Astrocyte of the hippocampus (primary cell): Measurements from ENCODE around the gene ZFYVE27.
A peak's percentile ranks its signal among the peaks of the same experiment; 100 is the strongest.
"Not testable (repeated sequence)": the region's sequence is repeated elsewhere in the genome, so short reads cannot be mapped to it uniquely, and the experiment has no call there.

Source experiments
- DNase-seq: peaks from one replicate; pipeline ENCODE4 v3.0.0; 2011; ENCODE audit warnings: low read depth, low spot score

ZFYVE27 gene, protein sequence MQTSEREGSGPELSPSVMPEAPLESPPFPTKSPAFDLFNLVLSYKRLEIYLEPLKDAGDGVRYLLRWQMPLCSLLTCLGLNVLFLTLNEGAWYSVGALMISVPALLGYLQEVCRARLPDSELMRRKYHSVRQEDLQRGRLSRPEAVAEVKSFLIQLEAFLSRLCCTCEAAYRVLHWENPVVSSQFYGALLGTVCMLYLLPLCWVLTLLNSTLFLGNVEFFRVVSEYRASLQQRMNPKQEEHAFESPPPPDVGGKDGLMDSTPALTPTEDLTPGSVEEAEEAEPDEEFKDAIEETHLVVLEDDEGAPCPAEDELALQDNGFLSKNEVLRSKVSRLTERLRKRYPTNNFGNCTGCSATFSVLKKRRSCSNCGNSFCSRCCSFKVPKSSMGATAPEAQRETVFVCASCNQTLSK

DNA sequence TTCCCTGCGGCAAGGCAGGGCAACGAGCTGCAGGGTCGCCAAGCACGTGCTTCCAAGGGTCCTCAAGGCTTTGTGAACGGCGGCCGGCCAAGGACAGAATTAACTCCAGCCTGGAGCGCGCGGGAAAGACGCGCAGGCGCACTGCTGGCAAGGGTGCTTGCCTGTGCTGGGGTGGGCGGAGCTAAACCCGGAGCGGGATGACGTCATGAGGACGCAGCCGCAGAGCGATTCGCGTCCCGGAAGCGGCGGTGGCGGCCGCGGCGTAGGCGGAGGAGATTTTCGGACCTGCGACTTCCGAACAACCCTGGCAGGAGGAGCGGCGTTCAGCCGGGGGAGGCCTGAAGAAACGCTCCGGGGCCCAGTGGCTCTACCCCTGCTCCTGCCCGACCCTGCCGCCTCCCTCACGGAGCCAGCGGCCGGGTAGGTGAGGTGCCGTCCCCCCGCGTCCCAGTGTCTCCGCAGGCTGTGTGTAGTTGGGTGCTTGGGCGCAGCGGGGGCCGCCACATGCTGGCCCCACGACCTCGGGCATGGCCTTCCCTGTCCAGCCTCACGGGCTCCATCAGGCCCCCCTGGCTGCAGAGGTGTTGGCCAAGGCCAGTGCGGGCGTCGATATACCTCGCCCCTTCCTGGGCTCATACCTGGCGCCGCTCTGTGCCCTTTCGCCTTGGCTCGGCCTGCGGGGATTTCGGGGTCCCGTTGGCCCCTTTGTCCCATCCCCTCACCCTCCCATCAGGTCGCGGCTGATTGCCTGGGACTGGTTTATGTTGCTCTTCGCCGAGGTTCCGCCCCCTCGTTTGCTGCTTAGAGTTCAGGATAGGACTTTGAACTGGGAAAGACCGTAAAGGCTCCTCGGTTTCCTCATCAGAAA lies at the start of gene ZFYVE27:
TSS of gene ZFYVE27 (plus strand) at position 227 of the 868 bp plus-strand sequence. CDS start 1,350 bp downstream, outside the sequence.
- peak; percentile 99 for DNase-seq

DNA sequence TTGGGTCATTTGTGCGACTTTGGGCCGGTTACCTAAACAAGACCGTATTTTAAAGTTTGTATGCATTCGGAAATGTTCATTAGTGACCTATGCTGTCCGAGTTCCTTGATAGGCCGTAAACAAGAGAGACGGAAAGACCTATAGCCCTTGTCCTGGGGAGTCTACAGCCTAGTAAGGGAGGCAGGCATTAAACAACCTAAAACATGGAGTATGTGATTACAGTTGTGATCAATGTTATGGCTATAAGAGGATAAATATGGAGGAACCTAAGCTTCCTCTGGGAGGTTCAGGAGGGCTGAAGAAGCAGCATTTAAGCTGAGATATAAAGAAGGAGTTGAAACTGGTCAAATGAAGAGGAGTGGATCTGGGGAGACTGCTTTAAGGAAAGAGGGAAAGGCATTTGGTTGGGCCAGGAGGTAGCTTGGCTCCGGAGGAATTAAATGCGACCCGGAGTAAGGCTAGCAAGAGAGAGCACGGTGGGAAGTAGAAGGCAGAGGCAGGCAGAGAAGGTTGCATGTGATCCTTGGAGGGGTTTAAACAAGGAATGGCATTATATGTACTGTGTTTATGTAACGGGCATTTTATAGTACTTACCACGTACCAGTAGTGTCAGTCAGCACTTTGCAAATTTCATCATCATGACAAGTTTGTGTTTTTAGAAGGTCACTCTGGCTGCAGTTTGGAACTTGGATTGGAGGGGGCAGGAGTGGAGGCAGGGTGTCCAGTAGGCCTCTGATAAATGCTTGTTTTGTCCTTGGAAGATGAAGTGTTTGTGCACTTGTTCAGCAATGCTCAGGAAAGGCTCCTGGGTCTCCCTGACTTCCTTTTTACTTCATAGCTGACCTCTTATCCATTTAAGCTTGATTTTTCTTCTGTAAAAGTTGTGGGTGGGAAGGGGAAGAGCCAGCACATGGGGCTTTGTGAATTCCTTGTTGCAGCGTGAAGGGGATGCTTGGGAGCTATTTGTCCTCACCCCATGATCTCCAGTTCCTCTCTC lies 48.8 kb upstream of the ZFYVE27 start:
- DNase-seq, result peak; percentile 32

DNA sequence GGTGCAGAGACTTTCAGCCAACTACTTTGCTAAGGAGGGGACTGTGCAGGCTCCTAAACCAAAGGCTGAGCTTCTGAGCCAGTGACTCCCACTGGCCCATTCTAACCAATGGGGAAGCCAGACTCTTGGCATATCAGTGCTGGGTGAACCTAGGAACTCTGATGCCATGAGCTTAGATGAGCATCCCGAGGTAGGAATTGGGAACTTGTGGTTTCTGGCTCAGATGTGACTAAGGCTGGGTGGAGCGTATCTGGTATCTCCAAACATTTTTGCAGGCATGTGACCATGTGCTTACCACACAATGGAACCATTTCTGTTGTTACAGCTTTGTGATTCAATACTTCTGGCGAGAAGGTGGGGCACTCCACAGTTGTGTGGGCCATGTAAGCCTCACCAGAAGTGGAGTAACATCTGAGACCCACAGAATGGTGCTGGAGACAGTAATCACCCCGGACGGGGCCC lies 47.3 kb upstream of the ZFYVE27 start:
- DNase-seq, result peak; percentile 83

DNA sequence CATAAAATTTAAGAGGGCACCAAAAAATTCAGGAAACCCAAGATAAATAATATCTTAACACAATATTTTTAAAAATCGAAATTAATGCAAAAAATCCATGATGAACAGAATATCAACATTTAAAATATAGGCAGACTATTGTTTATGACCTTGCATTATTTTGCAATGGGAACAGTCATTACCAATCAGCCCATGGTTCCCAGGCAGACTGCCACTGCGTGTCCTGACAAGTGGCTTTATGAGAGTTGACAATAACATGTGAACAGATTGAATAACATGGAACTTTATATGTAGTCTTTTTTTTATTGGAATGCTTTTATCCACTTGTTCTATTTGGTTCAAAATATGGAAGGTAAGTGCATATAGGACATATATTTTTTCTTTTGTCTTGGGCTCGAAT lies 46.8 kb upstream of the ZFYVE27 start:
- DNase-seq, result no peak

DNA sequence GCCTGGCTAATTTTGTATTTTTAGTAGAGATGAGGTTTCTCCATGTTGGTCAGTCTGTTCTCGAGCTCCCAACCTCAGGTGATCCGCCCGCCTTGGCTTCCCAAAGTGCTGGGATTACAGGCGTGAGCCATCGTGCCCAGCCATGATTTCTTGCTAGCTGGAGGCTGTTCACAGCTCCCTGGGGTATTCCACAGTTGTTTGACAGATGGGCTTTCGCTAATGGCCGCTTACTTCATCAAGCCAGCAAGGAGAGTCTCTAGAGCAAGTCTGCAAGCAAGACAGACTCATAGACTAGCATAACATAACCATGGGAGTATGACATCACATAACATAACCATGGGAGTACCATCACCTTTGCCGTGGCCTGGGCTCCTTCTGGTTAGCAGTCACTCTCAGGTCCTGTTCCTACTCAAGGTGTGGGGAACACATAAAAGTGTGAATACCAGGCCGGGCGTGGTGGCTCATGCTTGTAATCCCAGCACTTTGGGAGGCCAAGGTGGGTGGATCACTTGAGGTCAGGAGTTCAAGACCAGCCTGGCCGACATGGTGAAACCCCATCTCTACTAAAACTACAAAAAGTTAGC lies 38.8 kb upstream of the ZFYVE27 start:
- not testable (repeated sequence) for DNase-seq

DNA sequence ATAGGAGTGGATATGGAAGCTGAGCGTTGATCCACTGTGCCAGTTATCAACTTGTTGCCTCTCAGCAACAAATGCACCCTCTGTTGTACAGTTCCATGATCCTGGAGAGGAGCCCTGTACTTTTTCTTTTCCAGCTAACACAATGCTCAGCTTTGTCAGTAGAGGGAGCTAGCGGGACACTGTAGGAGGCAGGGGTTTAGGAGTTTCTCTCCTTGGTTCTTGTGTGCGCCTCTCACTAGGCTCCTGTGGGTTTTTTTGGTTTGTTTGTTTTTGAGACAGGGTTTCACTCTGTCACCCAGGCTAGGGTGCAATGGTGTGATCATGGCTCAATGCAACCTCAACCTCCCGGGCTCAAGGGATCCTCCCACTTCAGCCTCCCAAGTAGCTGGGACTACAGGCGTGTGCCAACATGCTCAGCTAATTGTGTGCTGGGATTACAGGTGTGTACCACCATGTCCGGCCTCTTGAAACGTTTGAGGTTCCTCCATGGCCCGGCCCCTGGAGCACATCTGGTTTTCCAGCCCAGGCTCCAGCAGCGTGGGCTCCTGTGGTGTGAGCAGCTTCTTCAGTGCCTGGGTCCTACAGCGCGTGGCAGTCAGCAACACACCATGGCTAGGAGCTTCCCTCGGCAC lies 35.4 kb upstream of the ZFYVE27 start:
- DNase-seq, result peak; percentile 83

DNA sequence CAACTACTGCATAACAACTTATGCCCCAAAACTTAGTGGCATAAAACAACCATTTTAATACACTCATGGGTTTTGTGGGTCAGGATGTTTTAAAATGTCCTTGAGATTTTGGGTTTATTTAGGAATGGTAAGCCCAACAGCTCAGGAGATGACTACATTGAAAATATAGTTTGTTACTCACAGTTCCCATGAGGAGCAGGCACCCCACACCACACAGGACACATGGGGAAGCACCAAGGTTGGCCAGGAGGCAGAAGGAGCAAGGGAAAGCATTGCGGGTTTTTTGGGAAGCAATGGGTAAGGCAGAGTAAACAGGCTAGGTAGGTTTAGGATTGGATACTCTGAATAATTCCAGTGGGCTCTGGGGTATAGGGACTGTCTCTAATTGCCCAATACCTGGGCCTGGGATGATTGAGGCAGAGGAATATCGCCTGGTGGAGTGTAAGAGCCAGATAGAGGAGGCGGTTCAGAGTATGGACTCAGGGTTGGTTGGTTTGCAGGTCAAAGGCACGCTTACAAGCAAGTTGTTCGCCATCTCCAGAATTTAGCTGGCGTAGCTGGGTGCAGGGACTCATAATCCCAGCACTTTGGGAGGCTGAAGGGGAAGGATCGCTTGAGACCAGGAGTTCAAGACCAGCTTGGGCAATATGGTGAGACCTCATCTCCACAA lies 33.4 kb upstream of the ZFYVE27 start:
- DNase-seq, result no peak

DNA sequence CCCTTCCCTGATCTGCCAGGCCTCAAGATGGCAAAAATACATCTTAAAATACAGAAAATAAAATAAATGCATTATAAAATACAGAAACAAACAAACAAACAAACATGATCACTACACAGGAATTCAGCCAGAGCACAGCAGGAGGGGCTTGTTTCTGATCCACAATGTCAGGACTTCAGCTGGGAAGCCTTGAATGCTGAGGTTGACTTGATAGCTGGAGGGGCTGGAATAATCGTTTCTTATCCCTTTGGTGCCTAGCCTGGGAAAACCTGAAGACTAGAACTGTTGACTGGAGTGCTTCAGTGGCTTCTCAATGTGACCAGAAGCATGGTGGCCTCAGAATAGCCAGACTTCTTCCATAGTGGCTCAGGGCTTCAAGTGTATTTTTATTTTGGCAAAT lies 32.6 kb upstream of the ZFYVE27 start:
- no peak for DNase-seq

DNA sequence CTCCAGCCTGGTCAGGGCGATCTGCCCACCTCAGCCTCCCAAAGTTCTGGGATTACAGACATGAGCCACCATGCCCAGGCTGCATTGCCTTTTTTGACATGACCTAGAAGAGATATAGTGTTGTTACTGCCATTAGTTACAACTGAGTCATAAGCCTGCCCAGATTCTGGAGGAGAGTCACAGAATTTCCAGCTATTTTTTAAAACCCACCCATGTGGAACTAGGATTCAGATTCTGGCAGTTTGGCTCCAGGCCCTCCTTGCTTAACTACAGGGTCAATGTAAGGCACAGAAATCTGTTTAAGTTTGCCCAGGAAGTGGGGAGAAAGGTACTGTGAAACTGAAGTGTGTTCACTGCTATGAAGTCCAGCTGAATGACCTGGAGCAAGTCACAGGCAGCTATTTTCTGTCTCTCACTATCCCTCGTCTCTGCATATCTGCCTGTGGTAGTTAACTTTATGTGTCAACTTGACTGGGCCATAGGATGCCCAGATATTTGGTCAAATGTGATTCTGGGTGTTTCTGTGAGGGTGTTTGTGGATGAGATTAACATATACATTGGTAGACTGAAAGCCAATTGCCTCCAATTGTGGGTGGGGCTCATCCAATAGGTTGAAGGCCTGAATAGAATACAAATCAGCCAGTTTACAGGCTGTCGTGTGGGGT lies 31.8 kb upstream of the ZFYVE27 start:
- DNase-seq, result no peak

DNA sequence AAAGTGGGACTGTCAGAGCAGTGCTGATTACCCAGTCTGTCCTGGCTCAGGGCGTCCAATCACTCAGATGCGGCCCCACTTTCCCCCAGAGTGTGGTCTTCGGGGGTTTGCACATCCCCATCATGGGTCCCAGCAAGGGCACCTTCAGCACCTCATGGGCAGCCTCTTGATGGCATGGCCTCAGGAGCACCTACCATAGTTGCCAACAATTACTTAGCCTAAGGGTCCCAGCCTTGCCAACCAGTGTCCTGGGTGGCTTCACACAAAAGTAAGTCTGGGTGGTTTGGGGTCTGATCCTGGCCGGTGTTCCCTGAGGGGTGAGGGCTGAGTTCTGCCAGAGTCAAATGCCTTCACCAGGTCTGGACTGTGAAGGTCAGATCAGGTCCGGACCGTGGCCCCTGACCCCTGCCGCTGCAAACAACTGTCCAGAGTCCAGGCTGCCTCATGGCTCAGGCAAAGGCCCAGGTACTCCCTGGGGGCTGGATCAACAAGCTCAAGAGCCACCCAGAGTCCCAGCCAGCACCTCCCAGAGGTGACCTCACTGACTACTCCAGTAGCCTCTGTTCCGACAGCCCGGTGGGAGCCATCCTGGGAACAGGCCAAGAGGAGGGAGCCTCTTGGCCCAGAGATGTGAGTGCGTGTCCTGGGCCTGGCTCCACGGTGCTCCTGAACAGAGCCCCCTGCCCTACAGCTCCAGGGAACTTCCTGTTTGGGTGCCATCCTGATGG lies 29.6 kb upstream of the ZFYVE27 start:
- no peak for DNase-seq

DNA sequence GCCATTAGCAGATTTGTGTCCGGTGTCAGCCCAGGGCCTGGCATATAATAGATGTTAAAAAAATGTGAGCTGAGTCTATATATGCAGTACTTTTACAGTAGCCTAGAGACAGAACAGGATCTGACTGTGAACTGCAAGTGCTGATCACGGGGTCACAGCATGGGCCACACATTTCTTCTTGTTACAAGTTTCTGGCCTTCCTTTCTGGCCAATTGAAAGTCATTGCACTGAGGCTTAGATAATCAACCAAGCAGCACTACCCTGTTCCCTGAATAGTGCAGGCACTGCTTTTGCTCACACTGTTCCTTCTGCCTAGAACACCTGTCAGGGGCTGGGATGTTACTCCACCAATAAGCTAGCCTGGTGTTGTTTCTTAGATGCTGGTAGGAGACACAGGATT lies 28.8 kb upstream of the ZFYVE27 start:
- DNase-seq, result no peak

DNA sequence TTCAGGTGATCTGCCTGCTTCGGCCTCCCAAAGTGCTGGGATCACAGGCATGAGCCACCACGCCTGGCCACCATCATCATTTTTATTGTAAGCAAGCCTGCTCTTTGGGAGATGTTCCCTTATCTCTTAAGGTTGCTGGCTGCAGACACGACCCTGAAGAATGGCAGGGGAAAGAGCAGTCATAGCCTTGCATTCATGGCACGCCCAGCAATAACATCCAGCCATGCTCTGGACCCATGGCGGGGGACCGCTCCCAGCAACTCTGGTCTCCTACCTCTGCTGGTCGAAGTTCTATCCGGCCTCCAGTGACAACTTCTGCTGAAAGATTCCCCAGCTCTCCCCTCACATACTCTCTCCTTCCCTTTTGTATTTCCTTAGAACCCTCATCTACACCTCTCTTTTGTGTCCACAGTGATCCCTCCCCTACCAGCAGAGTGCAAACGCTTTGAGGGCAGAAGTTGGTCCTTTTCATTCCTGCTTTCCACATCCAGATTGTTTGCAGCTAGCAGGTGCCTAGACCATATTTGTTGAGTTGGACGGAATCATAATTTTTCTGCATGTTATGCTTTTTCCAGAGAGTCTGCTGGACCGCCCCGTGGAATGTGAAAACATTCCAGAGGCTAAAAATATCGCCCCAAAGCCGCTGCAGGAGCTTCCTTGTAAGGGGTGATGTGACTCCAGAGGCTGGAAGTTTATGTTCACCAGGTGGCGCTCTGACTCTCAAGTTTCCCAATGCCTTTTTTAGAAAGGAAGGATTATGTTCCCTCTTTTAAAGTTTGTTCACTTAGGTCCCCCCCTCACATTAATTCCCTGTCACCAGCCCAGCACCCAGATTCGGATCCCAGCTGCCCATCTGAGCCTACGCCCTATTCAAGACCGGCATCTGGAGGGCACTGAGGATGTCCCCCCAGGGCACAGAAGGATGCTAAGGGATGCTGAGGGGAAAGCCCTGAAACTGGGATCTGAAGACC lies 27.7 kb upstream of the ZFYVE27 start:
- DNase-seq, result peak; percentile 85

DNA sequence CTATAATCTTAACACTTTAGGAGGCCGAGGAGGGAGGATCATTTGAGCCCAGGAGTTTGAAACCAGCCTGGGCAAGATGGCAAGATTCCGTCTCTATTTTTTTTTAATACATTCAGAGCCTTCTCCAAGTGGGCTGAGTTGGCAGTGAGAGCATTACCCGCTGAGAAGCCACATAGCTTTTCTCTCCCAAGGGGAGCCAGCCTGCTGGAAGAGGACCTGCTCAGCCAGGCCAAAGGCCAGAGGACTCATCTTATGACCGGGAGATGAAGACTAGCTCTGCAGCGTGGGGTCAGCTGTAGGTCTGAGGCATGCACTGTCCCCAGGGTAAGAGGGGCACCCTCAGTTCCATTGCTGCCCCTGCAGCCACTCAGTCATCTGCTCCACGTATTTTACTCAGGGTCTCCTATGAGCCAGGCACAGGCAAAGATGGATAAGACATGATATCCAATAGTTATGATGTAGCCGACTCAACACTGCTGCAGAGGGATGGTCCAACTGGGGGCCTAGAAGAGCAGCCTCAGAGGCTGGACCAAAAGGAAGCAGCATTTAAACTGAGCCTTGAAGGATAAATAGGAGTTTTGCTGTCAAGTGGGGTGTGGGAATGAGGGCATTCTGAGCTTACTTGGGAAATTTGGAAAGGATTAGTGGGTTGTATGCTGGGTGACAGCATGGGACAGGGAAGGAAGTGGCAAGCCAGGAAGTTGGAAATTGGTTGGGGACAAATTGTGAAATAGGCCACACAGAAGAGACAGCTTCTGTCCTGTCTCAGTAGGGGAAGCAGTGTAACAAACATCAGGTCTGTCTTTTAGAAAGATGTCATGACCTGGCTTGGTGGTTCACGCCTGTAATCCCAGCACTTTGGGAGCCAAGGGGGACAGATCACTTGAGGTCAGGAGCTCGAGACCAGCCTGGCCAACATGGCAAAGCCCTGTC lies 25.0 kb upstream of the ZFYVE27 start:
- no peak for DNase-seq

DNA sequence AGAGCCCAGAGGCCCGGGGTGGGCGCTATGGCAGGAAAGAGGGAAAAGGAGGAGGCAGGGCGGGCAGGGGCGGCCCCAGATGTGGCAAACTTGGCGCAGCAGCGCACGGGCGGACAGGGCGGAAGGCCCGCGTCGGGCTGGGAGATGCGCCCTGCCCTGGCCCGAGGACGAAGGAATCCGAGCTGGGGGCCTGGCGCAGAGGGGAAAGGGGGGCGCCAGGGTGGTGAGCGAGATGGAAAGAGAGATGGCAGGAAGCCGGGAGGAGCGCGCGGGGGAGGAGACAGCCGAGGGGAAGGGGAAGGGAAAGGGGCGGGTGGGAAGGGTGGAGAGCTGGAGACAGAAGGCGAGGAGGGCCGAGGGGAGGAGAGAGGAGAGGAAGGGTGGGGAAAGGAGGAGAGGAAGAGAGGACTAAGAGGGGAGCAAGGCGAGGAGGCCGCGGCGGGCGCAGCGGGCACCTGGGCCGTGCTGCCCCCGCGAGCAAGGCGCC lies 23.5 kb upstream of the ZFYVE27 start, which contains the start of gene MARVELD1:
TSS of gene MARVELD1 (plus strand) at position 392 of the 487 bp plus-strand sequence. CDS start 147 bp downstream, outside the sequence.
- DNase-seq, result peak; percentile 89

DNA sequence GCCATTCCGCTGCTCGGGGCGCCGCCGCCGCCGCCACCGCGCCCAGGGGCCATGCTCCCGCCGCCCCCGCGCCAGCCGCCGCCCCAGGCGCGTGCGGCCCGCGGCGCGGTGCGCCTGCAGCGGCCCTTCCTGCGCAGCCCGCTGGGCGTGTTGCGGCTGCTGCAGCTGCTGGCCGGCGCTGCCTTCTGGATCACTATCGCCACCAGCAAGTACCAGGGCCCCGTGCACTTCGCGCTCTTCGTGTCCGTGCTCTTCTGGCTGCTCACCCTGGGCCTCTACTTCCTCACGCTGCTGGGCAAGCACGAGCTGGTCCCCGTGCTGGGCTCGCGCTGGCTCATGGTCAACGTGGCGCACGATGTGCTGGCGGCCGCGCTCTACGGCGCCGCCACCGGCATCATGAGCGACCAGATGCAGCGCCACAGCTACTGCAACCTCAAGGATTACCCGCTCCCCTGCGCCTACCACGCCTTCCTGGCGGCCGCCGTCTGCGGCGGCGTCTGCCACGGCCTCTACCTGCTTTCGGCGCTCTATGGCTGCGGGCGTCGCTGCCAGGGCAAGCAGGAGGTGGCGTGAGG lies 23.0 kb upstream of the ZFYVE27 start:
- DNase-seq, result peak; percentile 90
